Activated CD8-positive, alpha-beta memory T cell treated with anti-CD3 and anti-CD28 coated beads, Interleukin-2, amount 10 ng/mL, durations not matched to agents 7 days and 5 days (primary cell): ENCODE data around the gene DMBT1. TPM values are rescaled to one million over a fixed set of nuclear protein-coding genes. Genes with fewer than 3 reads are reported as not detected.

Source experiments
- ATAC-seq: fragments of 150-1000 bp; cut with Tn5 transposase; one replicate; pipeline ENCODE4 v1.10.0; 2021; ENCODE audit warnings: moderate library complexity
- CTCF ChIA-PET: fragments of 350-600 bp; sonication (Branson Sonifier 250); formaldehyde crosslinking; loops from one replicate; lab custom pipeline; 2021; ENCODE audit warnings: antibody characterized with exemption; lab: Charles Lee
- DNase-seq: peaks from one replicate; pipeline ENCODE4 v3.0.0-alpha.2; 2020
- H3K27ac Mint-ChIP-seq: one replicate; pipeline ENCODE4 v1.8.0; 2021; ENCODE audit warnings: mild to moderate bottlenecking, mixed read lengths
- H3K27me3 Mint-ChIP-seq: one replicate; pipeline ENCODE4 v1.8.0; 2021; ENCODE audit warnings: mixed read lengths
- H3K36me3 Mint-ChIP-seq: one replicate; pipeline ENCODE4 v1.8.0; 2021; ENCODE audit warnings: mild to moderate bottlenecking, mixed read lengths
- H3K4me1 Mint-ChIP-seq: one replicate; pipeline ENCODE4 v1.8.0; 2021; ENCODE audit warnings: mixed read lengths
- H3K4me3 Mint-ChIP-seq: one replicate; pipeline ENCODE4 v1.8.0; 2021; ENCODE audit warnings: mild to moderate bottlenecking, moderate library complexity, mixed read lengths
- H3K9me3 Mint-ChIP-seq: one replicate; pipeline ENCODE4 v1.8.0; 2022; ENCODE audit warnings: low read depth, mixed read lengths
- total RNA-seq, 2 experiments: library from RNA; stranded (reverse); gene quantifications; one replicate each; pipeline ENCODE4 v1.2.3, GENCODE V29; 2021

The DMBT1 gene
- total RNA-seq, 2 experiments from 2014 or later = not detected

GRCh38 chr10:122678266-122678665 lies 117.7 kb downstream of the DMBT1 start:
- no peak for ATAC-seq
- H3K4me1 Mint-ChIP-seq = no peaks in the 10 kb centered on the region
- H3K27ac Mint-ChIP-seq = no peak overlapping the region
- DNase-seq = peak; percentile 5
- peaks cover 4% of the 10 kb centered on the region for H3K27me3 Mint-ChIP-seq
- CTCF ChIA-PET = no interaction called here
- H3K9me3 Mint-ChIP-seq = no peaks in the 10 kb centered on the region
- H3K36me3 Mint-ChIP-seq = no peaks in the 10 kb centered on the region
- no peak overlapping the region for H3K4me3 Mint-ChIP-seq

GRCh38 chr10:122682522-122682921 lies 122.0 kb downstream of the DMBT1 start:
- ATAC-seq (no peak), DNase-seq (no peak)
- no peak overlapping the region for H3K27ac Mint-ChIP-seq
- peaks cover 12% of the 10 kb centered on the region for H3K27me3 Mint-ChIP-seq
- H3K4me1 Mint-ChIP-seq = no peaks in the 10 kb centered on the region
- H3K4me3 Mint-ChIP-seq = no peak overlapping the region
- no peaks in the 10 kb centered on the region for H3K36me3 Mint-ChIP-seq
- H3K9me3 Mint-ChIP-seq = no peaks in the 10 kb centered on the region
- CTCF ChIA-PET = no interaction called here

- ATAC-seq = no peak
- H3K4me3 Mint-ChIP-seq = no peak overlapping the region
- no peaks in the 10 kb centered on the region for H3K36me3 Mint-ChIP-seq
- no peak for DNase-seq
- H3K4me1 Mint-ChIP-seq = no peaks in the 10 kb centered on the region
- CTCF ChIA-PET = no interaction called here
- H3K27ac Mint-ChIP-seq = no peak overlapping the region
- no peaks in the 10 kb centered on the region for H3K9me3 Mint-ChIP-seq
- H3K27me3 Mint-ChIP-seq = peaks cover 12% of the 10 kb centered on the region
Observed at GRCh38 chr10:122688293-122688989, 127.9 kb downstream of the DMBT1 start.

GRCh38 chr10:122689146-122689820 lies 128.7 kb downstream of the DMBT1 start:
- Mint-ChIP-seq H3K4me1 (no peaks in the 10 kb centered on the region), H3K4me3 (no peak overlapping the region), H3K27me3 (peaks cover 8% of the 10 kb centered on the region), H3K36me3 (no peaks in the 10 kb centered on the region), H3K9me3 (no peaks in the 10 kb centered on the region), H3K27ac (no peak overlapping the region)
- ATAC-seq (no peak), DNase-seq (no peak)
- CTCF ChIA-PET = no interaction called here

GRCh38 chr10:122692744-122693143 lies 132.2 kb downstream of the DMBT1 start:
- Mint-ChIP-seq H3K36me3 (no peaks in the 10 kb centered on the region), H3K9me3 (no peaks in the 10 kb centered on the region), H3K27me3 (peaks cover 7% of the 10 kb centered on the region), H3K4me1 (no peaks in the 10 kb centered on the region), H3K27ac (no peak overlapping the region), H3K4me3 (no peak overlapping the region)
- CTCF ChIA-PET = interaction anchor here (1.5 kb wide), 1 partner anchor 14 kb away, joined by 4 read pairs; no protein-coding TSS in a partner anchor
- DNase-seq (no peak), ATAC-seq (no peak)

Other genes starting within 250 kb of the DMBT1 start
- 1 to 10 TPM; 5.3 to 7.2 TPM for gene PLEKHA1, start 186.0 kb upstream of the DMBT1 start, total RNA-seq
- gene ARMS2, start 106.1 kb upstream of the DMBT1 start, total RNA-seq = not detected
- not detected for gene HTRA1, start 99.2 kb upstream of the DMBT1 start, total RNA-seq
- not detected for gene C10orf120, start 139.1 kb downstream of the DMBT1 start, total RNA-seq